Hepatocyte (in vitro differentiated cells): Measurements from ENCODE around the gene SEMA5B. TPM values are rescaled to one million over a fixed set of nuclear protein-coding genes. Genes with fewer than 3 reads are reported as not detected.

Experiments
- DNase-seq: peaks from one replicate; pipeline ENCODE4 v3.0.0-alpha.2; 2016; ENCODE audit warnings: low spot score
- H2AFZ ChIP-seq: fragments of 200-600 bp; sonication (generic); 2 replicates; pipeline ENCODE4 v1.6.0; 2016; ENCODE audit warnings: antibody characterized with exemption, mild to moderate bottlenecking
- H3K27ac ChIP-seq: fragments of 200-600 bp; sonication (generic); 2 replicates; pipeline ENCODE4 v1.5.1; 2016; ENCODE audit warnings: mild to moderate bottlenecking
- H3K27me3 ChIP-seq: fragments of 200-600 bp; sonication (generic); 2 replicates; pipeline ENCODE4 v1.6.1; 2016
- H3K36me3 ChIP-seq: fragments of 200-600 bp; sonication (generic); replicated peaks from 2 replicates; pipeline ENCODE4 v1.5.1; 2016; ENCODE audit warnings: low read depth; ENCODE audit not compliant: insufficient read depth
- H3K4me1 ChIP-seq: fragments of 200-600 bp; sonication (generic); 2 replicates; pipeline ENCODE4 v1.5.1; 2016; ENCODE audit warnings: mild to moderate bottlenecking, moderate library complexity; ENCODE audit not compliant: insufficient read depth
- H3K4me2 ChIP-seq: fragments of 200-600 bp; sonication (generic); 2 replicates; pipeline ENCODE4 v1.6.0; 2016
- H3K4me3 ChIP-seq: fragments of 200-600 bp; sonication (generic); 2 replicates; pipeline ENCODE4 v1.5.1; 2016; ENCODE audit warnings: mild to moderate bottlenecking
- H3K79me2 ChIP-seq: fragments of 200-600 bp; sonication (generic); 2 replicates; pipeline ENCODE4 v1.6.0; 2017; ENCODE audit warnings: mild to moderate bottlenecking
- H3K9me2 ChIP-seq: fragments of 200-600 bp; sonication (generic); replicated peaks from 2 replicates; pipeline ENCODE4 v1.6.0; 2017; ENCODE audit warnings: mild to moderate bottlenecking; ENCODE audit not compliant: insufficient read depth
- H3K9me3 ChIP-seq: fragments of 200-600 bp; sonication (generic); 2 replicates; pipeline ENCODE4 v1.5.1; 2016; ENCODE audit warnings: low read depth, mild to moderate bottlenecking
- H4K20me1 ChIP-seq: fragments of 200-600 bp; sonication (generic); 2 replicates; pipeline ENCODE4 v1.6.0; 2016; ENCODE audit warnings: mild to moderate bottlenecking; ENCODE audit not compliant: insufficient read depth, poor library complexity, severe bottlenecking
- CTCF ChIP-seq: fragments of 200-600 bp; sonication (generic); IDR thresholded peaks from 2 replicates; pipeline ENCODE4 v1.5.1; 2016; ENCODE audit warnings: antibody characterized with exemption, mild to moderate bottlenecking; ENCODE audit not compliant: poor library complexity
- EZH2 ChIP-seq: fragments of 200-600 bp; sonication (generic); IDR thresholded peaks from 2 replicates; pipeline ENCODE4 v1.6.1; 2016; ENCODE audit warnings: antibody characterized with exemption, mild to moderate bottlenecking, borderline replicate concordance
- EZH2phosphoT487 ChIP-seq: fragments of 200-600 bp; sonication (generic); IDR thresholded peaks from one replicate; pipeline ENCODE4 v1.6.1; 2018; ENCODE audit warnings: antibody characterized with exemption, mild to moderate bottlenecking, low read depth, moderate library complexity; ENCODE audit not compliant: unreplicated experiment, severe bottlenecking
- WGBS: methylation state at CpG from one replicate; pipeline ENCODE4 v1.1.6; 2016; ENCODE audit warnings: low lambda C conversion rate; ENCODE audit errors: missing lambda C conversion rate; 5-methylcytosine and 5-hydroxymethylcytosine counted together
- polyA plus RNA-seq: library from polyadenylated mRNA; unstranded; fragments of >200 nt; fragmentation: Nextera tagmentation; extraction: Ambion mirVana; gene quantifications from 2 replicates; pipeline ENCODE4 v1.2.1, GENCODE V29; 2016
- total RNA-seq: library from RNA; depleted of rRNA; stranded (reverse); fragments of >200 nt; gene quantifications from 2 replicates; pipeline ENCODE4 v1.2.3, GENCODE V29; 2014

Gene SEMA5B
- total and polyA plus RNA-seq, 2 experiments from 2014 or later: 1.4 to 4.2 TPM

GRCh38 chr3:122957707-122958689 lies 69.6 kb downstream of the SEMA5B start:
- Histone ChIP-seq H3K9me3 (no peaks in the 10 kb centered on the region), H2AFZ (no peak overlapping the region), H3K4me1 (no peaks in the 10 kb centered on the region), H3K79me2 (no peaks in the 10 kb centered on the region), H3K9me2 (no peaks in the 10 kb centered on the region), H3K27me3 (peaks cover 7% of the 10 kb centered on the region), H4K20me1 (no peaks in the 10 kb centered on the region), H3K4me2 (no peak overlapping the region), H3K4me3 (no peak overlapping the region), H3K36me3 (no peaks in the 10 kb centered on the region), H3K27ac (no peak overlapping the region)
- TF ChIP-seq CTCF (no peak), EZH2phosphoT487 (no peak), EZH2 (no peak)
- DNase-seq: no peak
- 48% methylated on average over 7 of the region's 7 CpGs for WGBS

GRCh38 chr3:122956693-122957455 lies 70.7 kb downstream of the SEMA5B start:
- TF ChIP-seq EZH2phosphoT487 (no peak), CTCF (no peak), EZH2 (no peak)
- no peak for DNase-seq
- H3K36me3 ChIP-seq: no peaks in the 10 kb centered on the region
- no peaks in the 10 kb centered on the region for H3K9me3 ChIP-seq
- no peak overlapping the region for H3K4me3 ChIP-seq
- H4K20me1 ChIP-seq: no peaks in the 10 kb centered on the region
- no peaks in the 10 kb centered on the region for H3K9me2 ChIP-seq
- H3K27ac ChIP-seq: no peak overlapping the region
- no peak overlapping the region for H3K4me2 ChIP-seq
- H3K79me2 ChIP-seq: no peaks in the 10 kb centered on the region
- H2AFZ ChIP-seq: no peak overlapping the region
- WGBS: 89% methylated on average over 15 of the region's 15 CpGs
- no peaks in the 10 kb centered on the region for H3K4me1 ChIP-seq
- H3K27me3 ChIP-seq: no peaks in the 10 kb centered on the region

GRCh38 chr3:122955916-122956692 lies 71.5 kb downstream of the SEMA5B start:
- no peak for DNase-seq
- H3K4me3 ChIP-seq: no peak overlapping the region
- H3K36me3 ChIP-seq: no peaks in the 10 kb centered on the region
- no peaks in the 10 kb centered on the region for H4K20me1 ChIP-seq
- H2AFZ ChIP-seq: no peak overlapping the region
- TF ChIP-seq EZH2phosphoT487 (no peak), CTCF (no peak), EZH2 (no peak)
- H3K27me3 ChIP-seq: no peaks in the 10 kb centered on the region
- H3K9me3 ChIP-seq: no peaks in the 10 kb centered on the region
- H3K4me2 ChIP-seq: no peak overlapping the region
- H3K27ac ChIP-seq: no peak overlapping the region
- no peaks in the 10 kb centered on the region for H3K9me2 ChIP-seq
- no peaks in the 10 kb centered on the region for H3K79me2 ChIP-seq
- 93% methylated on average over 20 of the region's 20 CpGs for WGBS
- no peaks in the 10 kb centered on the region for H3K4me1 ChIP-seq
